Endothelial cell of umbilical vein (primary cell): ENCODE data around the gene CLDN34. TPM values are rescaled to one million over a fixed set of nuclear protein-coding genes. Genes with fewer than 3 reads are reported as not detected.

Experiments
- BruUV-seq: library from RNA; stranded (reverse); fragments of 400-500 nt; replicated peaks from 2 replicates; lab custom pipeline; 2021; lab: Mats Ljungman, UMichigan
- CTCF ChIA-PET: fragments of 300-600, 350-600 bp; sonication (Branson Sonifier 250); formaldehyde crosslinking; loops from one replicate; lab custom pipeline; 2021; ENCODE audit warnings: antibody characterized with exemption, inconsistent platforms; lab: Charles Lee
- POLR2A ChIA-PET: fragments of 300-600, 350-600 bp; sonication (Branson Sonifier 250); formaldehyde crosslinking; loops from one replicate; lab custom pipeline; 2021; ENCODE audit warnings: antibody characterized with exemption, inconsistent platforms; lab: Charles Lee
- DNase-seq: peaks from one replicate; pipeline ENCODE4 v3.0.0-alpha.2; 2011; ENCODE audit warnings: low read depth, low spot score
- FAIRE-seq: peaks from 2 replicates; lab custom pipeline; 2011; peaks lifted over from hg19 to GRCh38; lab: Jason Lieb, UNC
- H2AFZ ChIP-seq: 2 replicates; pipeline ENCODE4 v1.6.0; 2012; ENCODE audit warnings: low read depth, low read length, control low read depth, inconsistent platforms
- H3K27ac ChIP-seq: 2 replicates; pipeline ENCODE4 v1.5.1; 2011; ENCODE audit warnings: low read depth, mild to moderate bottlenecking, control low read depth, low read length, moderate library complexity; ENCODE audit not compliant: insufficient read depth
- H3K27me3 ChIP-seq, 2 experiments: 2 replicates each; pipeline versions ENCODE4 v1.6.0 to v1.6.1; 2011; ENCODE audit warnings: low read length in 2 of 2, mixed read lengths in 1 of 2; ENCODE audit not compliant: control insufficient read depth in 2 of 2, insufficient read depth in 2 of 2
- H3K36me3 ChIP-seq, 2 experiments: 2 replicates in 1 of 2; 3 replicates in 1 of 2; pipeline ENCODE4 v1.5.1; 2011; ENCODE audit warnings: low read length in 2 of 2, mild to moderate bottlenecking in 1 of 2, moderate library complexity in 1 of 2; ENCODE audit not compliant: control insufficient read depth in 2 of 2, insufficient read depth in 2 of 2; ENCODE audit errors: extremely low read depth in 1 of 2
- H3K4me1 ChIP-seq: 3 replicates; pipeline ENCODE4 v1.5.1; 2011; ENCODE audit warnings: mild to moderate bottlenecking, low read length; ENCODE audit not compliant: control insufficient read depth, insufficient read depth; ENCODE audit errors: extremely low read depth
- H3K4me2 ChIP-seq: 2 replicates; pipeline ENCODE4 v1.6.1; 2011; ENCODE audit warnings: low read length, control low read depth, mixed read lengths; ENCODE audit not compliant: insufficient read depth
- H3K4me3 ChIP-seq, 3 experiments: fragments of 200-600 bp in 1 of 3; sonication (generic), shearing (Covaris generic) in 1 of 3; replicated peaks in 1 of 3; 2 replicates each; pipeline ENCODE4 v1.5.1; 2011 to 2016; ENCODE audit warnings: control low read depth in 3 of 3, low read length in 3 of 3, mild to moderate bottlenecking in 2 of 3, inconsistent platforms in 1 of 3, low read depth in 1 of 3, moderate library complexity in 1 of 3; ENCODE audit not compliant: insufficient read depth in 1 of 3
- H3K79me2 ChIP-seq: 2 replicates; pipeline ENCODE4 v1.6.0; 2012; ENCODE audit warnings: low read length, inconsistent platforms; ENCODE audit not compliant: control insufficient read depth, insufficient read depth
- H3K9ac ChIP-seq: replicated peaks from 2 replicates; pipeline ENCODE3; 2011; ENCODE audit warnings: low read length, control low read depth; ENCODE audit not compliant: insufficient read depth; ENCODE audit errors: extremely low read depth
- H3K9me1 ChIP-seq: replicated peaks from 3 replicates; pipeline ENCODE4 v1.6.0; 2011; ENCODE audit warnings: mild to moderate bottlenecking, low read length; ENCODE audit not compliant: control insufficient read depth, insufficient read depth; ENCODE audit errors: extremely low read depth
- H3K9me3 ChIP-seq: replicated peaks from 2 replicates; pipeline ENCODE4 v1.5.1; 2012; ENCODE audit warnings: low read length, inconsistent platforms; ENCODE audit not compliant: control insufficient read depth, insufficient read depth
- H4K20me1 ChIP-seq: replicated peaks from 2 replicates; pipeline ENCODE3; 2011; ENCODE audit warnings: mild to moderate bottlenecking, low read length; ENCODE audit not compliant: control insufficient read depth, insufficient read depth; ENCODE audit errors: extremely low read depth
- EZH2 ChIP-seq: IDR thresholded peaks from 2 replicates; pipeline ENCODE4 v1.6.1; 2012; ENCODE audit warnings: borderline replicate concordance, low read depth, mild to moderate bottlenecking, moderate library complexity, low read length, inconsistent platforms; ENCODE audit not compliant: severe bottlenecking
- FOS ChIP-seq: IDR thresholded peaks from 2 replicates; pipeline ENCODE4 v1.6.1; 2011; ENCODE audit warnings: mild to moderate bottlenecking, low read length, moderate library complexity, borderline replicate concordance; ENCODE audit not compliant: insufficient read depth
- GATA2 ChIP-seq: IDR thresholded peaks from 2 replicates; pipeline ENCODE4 v1.7.0; 2011; ENCODE audit warnings: low read depth, mild to moderate bottlenecking, moderate library complexity, mixed read lengths, low read length; ENCODE audit not compliant: insufficient read length, insufficient read depth
- JUN ChIP-seq: IDR thresholded peaks from 2 replicates; pipeline ENCODE4 v1.6.1; 2011; ENCODE audit warnings: borderline replicate concordance, low read depth; ENCODE audit not compliant: insufficient read length, insufficient read depth
- MYC ChIP-seq: IDR thresholded peaks from one replicate; pipeline ENCODE4 v1.6.1; 2011; ENCODE audit warnings: mild to moderate bottlenecking, low read depth, low read length
- POLR2A ChIP-seq: IDR thresholded peaks from 2 replicates; pipeline ENCODE4 v1.6.1; 2012; ENCODE audit warnings: low read depth, mild to moderate bottlenecking, control low read depth, low read length
- POLR2AphosphoS5 ChIP-seq: IDR thresholded peaks from 2 replicates; pipeline ENCODE4 v1.6.1; 2012; ENCODE audit warnings: low read depth, mild to moderate bottlenecking, control low read depth, low read length, moderate library complexity; ENCODE audit not compliant: insufficient read depth
- dilution Hi-C: fragments of 300-500 bp; cut with MboI; formaldehyde crosslinking; loops from one replicate; pipeline ENCODE4 v1.15.0; 2019; ENCODE audit warnings: low sequenced_read_pairs; ENCODE audit not compliant: extremely low pct_ligation_motif_present
- intact Hi-C: fragments of 100-400 bp; cut with micrococcal nuclease; formaldehyde crosslinking; loops from one replicate; pipeline ENCODE4 v1.10.0; 2022
- polyA plus RNA-seq, 4 experiments: library from polyadenylated mRNA; depleted of rRNA in 3 of 4; stranded (reverse) in 3 of 4; unstranded in 1 of 4; fragments of >200 nt; gene quantifications; 2 replicates each; pipeline versions ENCODE4 v1.2.1 to v1.2.3, GENCODE V29; 2011 to 2012; ENCODE audit warnings: missing spikeins in 1 of 4
- total RNA-seq: library from RNA; stranded (reverse); gene quantifications from 2 replicates; pipeline ENCODE4 v1.2.3, GENCODE V29; 2021
- TF ChIP-seq, protein P1 (sequence below): IDR thresholded peaks from 2 replicates; pipeline ENCODE4 v1.6.1; 2011; ENCODE audit not compliant: insufficient read depth, insufficient read length
- TF ChIP-seq, protein P2 (sequence below), 2 donors: IDR thresholded peaks; 1 replicate in 1 of 2; 2 replicates in 1 of 2; pipeline ENCODE4 v1.5.1; 2011; ENCODE audit warnings: low read length in 2 of 2, mild to moderate bottlenecking in 2 of 2, moderate library complexity in 2 of 2, control low read depth in 1 of 2, inconsistent platforms in 1 of 2, low read depth in 1 of 2; ENCODE audit not compliant: insufficient read depth in 1 of 2; ENCODE audit errors: extremely low read depth in 1 of 2

Gene CLDN34
- total and polyA plus RNA-seq, 2 donors (not counting 3 experiments of a cell fraction or from before 2014, with no cell fraction given) = 0.08 to 0.46 TPM

DNA sequence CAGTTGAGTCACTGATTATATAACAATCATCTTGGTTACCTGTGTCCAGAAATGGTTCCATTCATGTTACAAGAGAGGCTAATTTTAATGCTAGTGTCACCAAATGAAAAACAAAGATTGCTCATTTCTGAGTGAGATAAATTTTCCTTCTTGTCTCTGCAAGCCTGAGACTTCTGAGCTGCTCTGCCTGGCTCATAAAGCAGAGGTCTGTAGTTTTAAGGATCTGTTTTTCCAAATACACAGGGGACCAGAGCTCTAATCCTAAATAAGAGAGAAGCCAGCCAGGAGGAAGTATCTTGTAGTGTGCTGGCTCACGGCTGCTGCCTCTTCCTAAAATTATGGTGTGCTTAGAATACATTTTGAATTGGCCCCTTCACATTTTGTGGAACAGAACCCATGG, 42.6 kb downstream of the CLDN34 start:
- H2AFZ ChIP-seq = no peak overlapping the region
- POLR2A ChIA-PET = no interaction called here
- peak overlapping the region; percentile 87 for H3K27ac ChIP-seq
- H3K4me3 ChIP-seq = no peak overlapping the region
- CTCF ChIA-PET = interaction anchor here (1.7 kb wide), 1 partner anchor 110 kb away, joined by 6 read pairs; no protein-coding TSS in a partner anchor
- no TSS peak for BruUV-seq
- no peaks in the 10 kb centered on the region for H3K9me3 ChIP-seq
- FAIRE-seq (no peak), DNase-seq (no peak)
- no peaks in the 10 kb centered on the region for H3K9me1 ChIP-seq
- H3K9ac ChIP-seq = peak overlapping the region; percentile 73
- H3K36me3 ChIP-seq = no peaks in the 10 kb centered on the region
- no peaks in the 10 kb centered on the region for H4K20me1 ChIP-seq
- H3K4me2 ChIP-seq = no peak overlapping the region
- H3K79me2 ChIP-seq = no peaks in the 10 kb centered on the region
- dilution Hi-C loops (no loop called here), intact Hi-C loops (loop anchor here (1.0 to 5.0 kb wide), 3 partner anchors 8 to 263 kb away; partner anchors contain the start of gene CLCN4)
- H3K27me3 ChIP-seq = no peaks in the 10 kb centered on the region
- peaks cover 46% of the 10 kb centered on the region for H3K4me1 ChIP-seq
- TF ChIP-seq JUN (no peak), MYC (no peak), POLR2A (no peak), POLR2AphosphoS5 (no peak), GATA2 (no peak), FOS (no peak), EZH2 (no peak)
- TF ChIP-seq, protein P1, sequence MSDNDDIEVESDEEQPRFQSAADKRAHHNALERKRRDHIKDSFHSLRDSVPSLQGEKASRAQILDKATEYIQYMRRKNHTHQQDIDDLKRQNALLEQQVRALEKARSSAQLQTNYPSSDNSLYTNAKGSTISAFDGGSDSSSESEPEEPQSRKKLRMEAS = no peak
- TF ChIP-seq, protein P2, sequence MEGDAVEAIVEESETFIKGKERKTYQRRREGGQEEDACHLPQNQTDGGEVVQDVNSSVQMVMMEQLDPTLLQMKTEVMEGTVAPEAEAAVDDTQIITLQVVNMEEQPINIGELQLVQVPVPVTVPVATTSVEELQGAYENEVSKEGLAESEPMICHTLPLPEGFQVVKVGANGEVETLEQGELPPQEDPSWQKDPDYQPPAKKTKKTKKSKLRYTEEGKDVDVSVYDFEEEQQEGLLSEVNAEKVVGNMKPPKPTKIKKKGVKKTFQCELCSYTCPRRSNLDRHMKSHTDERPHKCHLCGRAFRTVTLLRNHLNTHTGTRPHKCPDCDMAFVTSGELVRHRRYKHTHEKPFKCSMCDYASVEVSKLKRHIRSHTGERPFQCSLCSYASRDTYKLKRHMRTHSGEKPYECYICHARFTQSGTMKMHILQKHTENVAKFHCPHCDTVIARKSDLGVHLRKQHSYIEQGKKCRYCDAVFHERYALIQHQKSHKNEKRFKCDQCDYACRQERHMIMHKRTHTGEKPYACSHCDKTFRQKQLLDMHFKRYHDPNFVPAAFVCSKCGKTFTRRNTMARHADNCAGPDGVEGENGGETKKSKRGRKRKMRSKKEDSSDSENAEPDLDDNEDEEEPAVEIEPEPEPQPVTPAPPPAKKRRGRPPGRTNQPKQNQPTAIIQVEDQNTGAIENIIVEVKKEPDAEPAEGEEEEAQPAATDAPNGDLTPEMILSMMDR (IDR thresholded peaks at IDR 0.05; ENCODE audit: extremely low read depth in 1 of 2, insufficient read depth in 1 of 2, low read depth in 1 of 2, low read length in 2 of 2) = no peak
